Cardiac muscle cell (in vitro differentiated cells and primary cell): ENCODE measurements around the gene APCDD1L. TPM values are rescaled to one million over a fixed set of nuclear protein-coding genes. Genes with fewer than 3 reads are reported as not detected.
A peak's percentile ranks its signal among the peaks of the same experiment; 100 is the strongest.

Experiments used
- DNase-seq, 2 donors: peaks; one replicate each; pipeline versions ENCODE4 v3.0.0 to v3.0.0-alpha.2; 2010 to 2017; ENCODE audit warnings: low read depth in 1 of 2, low spot score in 1 of 2
- H3K27ac ChIP-seq: fragments of 200-600 bp; sonication (generic); 2 replicates; pipeline ENCODE4 v1.5.1; 2016
- H3K27me3 ChIP-seq: fragments of 200-600 bp; sonication (generic); 2 replicates; pipeline ENCODE4 v1.6.0; 2016; ENCODE audit warnings: control low read depth
- H3K36me3 ChIP-seq: fragments of 200-600 bp; sonication (generic); 2 replicates; pipeline ENCODE4 v1.5.1; 2016; ENCODE audit warnings: control low read depth
- H3K4me1 ChIP-seq: fragments of 200-600 bp; sonication (generic); 2 replicates; pipeline ENCODE4 v1.8.1; 2017; ENCODE audit warnings: low read depth, mild to moderate bottlenecking, mixed run types
- H3K4me3 ChIP-seq: fragments of 200-600 bp; sonication (generic); 2 replicates; pipeline ENCODE4 v1.5.1; 2016; ENCODE audit warnings: mild to moderate bottlenecking
- H3K9me3 ChIP-seq: fragments of 200-600 bp; sonication (generic); 2 replicates; pipeline ENCODE4 v1.5.1; 2017; ENCODE audit warnings: low read depth, mild to moderate bottlenecking, control low read depth
- polyA plus RNA-seq: library from polyadenylated mRNA; unstranded; fragments of >200 nt; fragmentation: Nextera tagmentation; extraction: Ambion mirVana; gene quantifications from 2 replicates; pipeline ENCODE4 v1.2.1, GENCODE V29; 2016
- total RNA-seq: library from RNA; depleted of rRNA; stranded (reverse); fragments of >200 nt; gene quantifications from 2 replicates; pipeline ENCODE4 v1.2.3, GENCODE V29; 2016
- TF ChIP-seq, protein P1 (sequence below): IDR thresholded peaks from 2 replicates; pipeline ENCODE4 v1.5.1; 2012; ENCODE audit warnings: low read depth, mild to moderate bottlenecking, low read length

APCDD1L gene
- total and polyA plus RNA-seq, 2 experiments from 2014 or later, result 0.21 to 1.1 TPM

DNA sequence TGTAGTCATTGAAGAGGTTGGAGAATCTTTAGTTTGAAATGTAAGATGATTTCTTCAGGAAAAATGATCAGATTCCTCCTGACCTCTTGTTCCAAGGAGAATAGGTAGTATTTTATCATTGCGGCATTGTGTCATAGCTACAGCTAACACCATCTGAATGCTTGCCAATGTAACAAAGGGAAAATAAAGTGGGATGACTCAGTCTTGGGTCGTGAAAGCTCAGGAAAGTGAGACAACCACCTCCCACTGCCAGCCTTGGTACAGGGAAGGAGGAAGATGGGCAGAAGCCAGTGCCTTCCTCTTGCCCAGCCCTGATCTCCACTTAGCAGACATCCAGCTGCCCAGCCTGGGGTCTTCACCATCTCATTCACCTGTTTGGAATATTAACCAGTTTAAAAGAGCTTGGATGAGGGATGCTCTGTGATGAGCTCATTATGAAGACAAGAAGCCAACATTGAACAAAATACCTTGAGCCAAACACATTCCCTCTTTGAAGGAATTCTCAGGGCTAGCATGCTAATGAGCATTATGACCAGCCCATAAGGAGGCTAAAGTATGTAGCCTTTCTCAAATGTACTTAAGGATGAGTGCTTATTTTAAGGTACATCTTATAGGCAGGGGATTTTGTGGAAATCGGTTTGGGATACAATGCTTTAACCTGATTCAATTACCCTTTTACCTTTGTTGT lies 40.0 kb upstream of the APCDD1L start:
- Histone ChIP-seq H3K27me3 (no peaks in the 10 kb centered on the region), H3K36me3 (no peaks in the 10 kb centered on the region), H3K4me1 (no peaks in the 10 kb centered on the region), H3K27ac (no peak overlapping the region), H3K9me3 (no peaks in the 10 kb centered on the region), H3K4me3 (no peak overlapping the region)
- DNase-seq, result peak in 1 of 2 donors; percentile 66
- TF ChIP-seq, protein P1, sequence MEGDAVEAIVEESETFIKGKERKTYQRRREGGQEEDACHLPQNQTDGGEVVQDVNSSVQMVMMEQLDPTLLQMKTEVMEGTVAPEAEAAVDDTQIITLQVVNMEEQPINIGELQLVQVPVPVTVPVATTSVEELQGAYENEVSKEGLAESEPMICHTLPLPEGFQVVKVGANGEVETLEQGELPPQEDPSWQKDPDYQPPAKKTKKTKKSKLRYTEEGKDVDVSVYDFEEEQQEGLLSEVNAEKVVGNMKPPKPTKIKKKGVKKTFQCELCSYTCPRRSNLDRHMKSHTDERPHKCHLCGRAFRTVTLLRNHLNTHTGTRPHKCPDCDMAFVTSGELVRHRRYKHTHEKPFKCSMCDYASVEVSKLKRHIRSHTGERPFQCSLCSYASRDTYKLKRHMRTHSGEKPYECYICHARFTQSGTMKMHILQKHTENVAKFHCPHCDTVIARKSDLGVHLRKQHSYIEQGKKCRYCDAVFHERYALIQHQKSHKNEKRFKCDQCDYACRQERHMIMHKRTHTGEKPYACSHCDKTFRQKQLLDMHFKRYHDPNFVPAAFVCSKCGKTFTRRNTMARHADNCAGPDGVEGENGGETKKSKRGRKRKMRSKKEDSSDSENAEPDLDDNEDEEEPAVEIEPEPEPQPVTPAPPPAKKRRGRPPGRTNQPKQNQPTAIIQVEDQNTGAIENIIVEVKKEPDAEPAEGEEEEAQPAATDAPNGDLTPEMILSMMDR, result no peak

DNA sequence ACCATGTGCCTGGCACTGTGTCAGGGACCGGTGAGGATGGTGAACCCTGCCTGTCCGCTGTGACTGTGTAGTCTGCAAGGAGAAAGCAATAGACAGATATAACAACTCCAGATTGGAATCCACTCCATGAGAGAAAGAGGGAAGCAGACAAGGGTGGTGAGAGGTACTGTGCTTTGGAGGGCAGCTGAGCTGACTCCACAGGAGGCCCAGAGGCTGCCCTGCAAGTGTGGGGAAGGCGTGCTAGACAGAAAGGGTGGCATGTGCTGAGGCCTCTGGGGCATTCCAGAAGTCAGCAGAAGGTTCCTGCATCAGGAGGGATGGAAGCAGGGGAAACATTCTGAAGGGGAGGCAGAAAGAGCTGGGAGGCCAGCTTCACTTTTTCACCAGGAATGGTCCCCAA lies 39.3 kb upstream of the APCDD1L start:
- Histone ChIP-seq H3K4me3 (no peak overlapping the region), H3K36me3 (no peaks in the 10 kb centered on the region), H3K4me1 (no peaks in the 10 kb centered on the region), H3K9me3 (no peaks in the 10 kb centered on the region), H3K27me3 (no peaks in the 10 kb centered on the region), H3K27ac (no peak overlapping the region)
- no peak for DNase-seq
- TF ChIP-seq, protein P1, result no peak

DNA sequence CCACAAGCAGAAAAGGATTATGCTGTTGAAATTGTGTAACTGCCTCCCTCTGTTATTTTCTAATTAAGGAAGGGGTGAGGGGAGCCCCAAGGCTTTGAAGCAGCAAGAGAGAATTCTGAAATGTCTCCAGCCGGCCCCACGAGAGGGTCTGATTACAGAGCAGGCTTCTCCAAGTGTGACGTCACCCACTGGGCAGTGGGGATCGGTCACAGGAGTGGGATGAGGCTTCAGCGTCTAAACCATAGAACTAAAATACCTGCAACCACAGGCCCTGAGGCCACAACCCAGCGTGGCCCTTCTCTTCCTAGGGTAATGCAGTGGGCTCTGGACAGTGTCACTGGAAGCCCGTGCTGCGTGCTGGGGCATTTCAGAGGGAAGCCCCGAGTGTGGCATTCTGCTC lies 38.6 kb upstream of the APCDD1L start:
- DNase-seq, result peak in 1 of 2 donors; percentile 57
- TF ChIP-seq, protein P1, result no peak
- no peaks in the 10 kb centered on the region for H3K9me3 ChIP-seq
- H3K4me1 ChIP-seq, result no peaks in the 10 kb centered on the region
- no peak overlapping the region for H3K4me3 ChIP-seq
- H3K27me3 ChIP-seq, result no peaks in the 10 kb centered on the region
- no peak overlapping the region for H3K27ac ChIP-seq
- no peaks in the 10 kb centered on the region for H3K36me3 ChIP-seq

DNA sequence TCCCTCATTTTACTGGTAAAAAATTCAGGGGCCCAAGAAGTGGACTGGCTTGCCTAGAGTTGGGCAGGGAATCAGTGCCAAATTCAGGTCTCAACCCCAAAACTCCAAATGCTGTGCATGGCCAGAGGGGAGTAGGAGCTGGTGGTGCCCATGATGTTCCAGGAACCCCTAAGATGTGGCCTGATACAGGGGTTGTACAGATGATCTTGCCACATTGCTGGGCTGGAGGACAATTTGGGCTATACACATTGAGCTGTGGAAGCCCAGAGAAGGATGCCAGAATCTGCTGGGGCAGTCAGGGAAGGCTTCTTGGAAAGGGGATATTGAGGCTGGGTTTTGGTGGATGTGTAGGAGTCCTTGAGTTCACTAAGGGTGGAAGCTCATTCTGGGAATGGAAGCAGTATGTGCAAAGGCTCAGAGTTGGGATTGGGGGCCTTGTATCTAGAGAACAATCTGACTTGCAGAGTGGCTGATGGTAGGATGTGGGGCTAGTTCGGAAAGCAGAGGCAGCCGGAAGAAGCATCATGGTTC lies 38.0 kb upstream of the APCDD1L start:
- Histone ChIP-seq H3K27me3 (no peaks in the 10 kb centered on the region), H3K27ac (no peak overlapping the region), H3K4me1 (no peaks in the 10 kb centered on the region), H3K9me3 (no peaks in the 10 kb centered on the region), H3K4me3 (no peak overlapping the region), H3K36me3 (no peaks in the 10 kb centered on the region)
- no peak for DNase-seq
- TF ChIP-seq, protein P1, result no peak

DNA sequence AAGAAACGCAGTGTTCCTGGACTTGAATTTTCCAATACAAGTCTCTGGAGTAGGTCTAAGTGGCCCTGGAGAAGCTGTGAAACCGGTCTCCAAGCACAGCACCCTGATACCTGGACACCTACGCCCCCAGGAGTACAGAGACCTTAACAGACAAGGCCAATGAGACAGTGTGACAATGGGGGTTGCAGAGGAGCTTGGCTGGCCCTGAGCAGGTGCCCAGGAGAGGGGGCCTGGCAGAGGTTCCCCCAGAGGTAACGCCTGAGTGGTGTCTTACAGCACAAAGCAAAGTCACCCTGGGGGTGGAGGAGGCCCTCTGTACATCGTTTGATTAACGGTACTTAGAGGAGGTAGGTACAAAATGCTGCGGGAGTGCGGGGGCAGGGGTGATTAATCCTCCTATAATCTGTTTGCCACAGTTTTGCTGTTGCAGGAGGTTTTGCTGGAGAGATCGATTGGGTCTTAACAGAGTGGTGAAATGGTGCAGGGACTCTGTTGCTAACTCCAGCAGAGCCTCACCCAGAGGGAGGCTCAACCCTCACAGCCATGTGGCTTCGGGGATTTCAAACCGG lies 37.3 kb upstream of the APCDD1L start:
- Histone ChIP-seq H3K4me1 (no peaks in the 10 kb centered on the region), H3K27ac (no peak overlapping the region)
- DNase-seq, result no peak

More for the DNA sequence above, 37.3 kb upstream of the APCDD1L start:
- Histone ChIP-seq H3K36me3 (no peaks in the 10 kb centered on the region), H3K27me3 (no peaks in the 10 kb centered on the region), H3K9me3 (no peaks in the 10 kb centered on the region), H3K4me3 (no peak overlapping the region)
- TF ChIP-seq, protein P1, result no peak
